Gastroesophageal sphincter (tissue), 3 donors: ENCODE results near the gene CBX6.

Experiments
- POLR2AphosphoS5 ChIP-seq: sonication (generic); formaldehyde crosslinking; IDR thresholded peaks from one replicate; pipeline ENCODE4 v1.6.1; 2017; ENCODE audit warnings: antibody characterized with exemption
- TF ChIP-seq, protein P1 (sequence below), 4 experiments: fragments of 200-600 bp in 2 of 4; fragments of 450-650 bp in 2 of 4; sonication (generic) in 1 of 4; IDR thresholded peaks; one replicate each; pipeline ENCODE4 v1.5.1; 2017 to 2019; ENCODE audit warnings: antibody characterized with exemption in 4 of 4, mild to moderate bottlenecking in 2 of 4, moderate library complexity in 2 of 4

DNA sequence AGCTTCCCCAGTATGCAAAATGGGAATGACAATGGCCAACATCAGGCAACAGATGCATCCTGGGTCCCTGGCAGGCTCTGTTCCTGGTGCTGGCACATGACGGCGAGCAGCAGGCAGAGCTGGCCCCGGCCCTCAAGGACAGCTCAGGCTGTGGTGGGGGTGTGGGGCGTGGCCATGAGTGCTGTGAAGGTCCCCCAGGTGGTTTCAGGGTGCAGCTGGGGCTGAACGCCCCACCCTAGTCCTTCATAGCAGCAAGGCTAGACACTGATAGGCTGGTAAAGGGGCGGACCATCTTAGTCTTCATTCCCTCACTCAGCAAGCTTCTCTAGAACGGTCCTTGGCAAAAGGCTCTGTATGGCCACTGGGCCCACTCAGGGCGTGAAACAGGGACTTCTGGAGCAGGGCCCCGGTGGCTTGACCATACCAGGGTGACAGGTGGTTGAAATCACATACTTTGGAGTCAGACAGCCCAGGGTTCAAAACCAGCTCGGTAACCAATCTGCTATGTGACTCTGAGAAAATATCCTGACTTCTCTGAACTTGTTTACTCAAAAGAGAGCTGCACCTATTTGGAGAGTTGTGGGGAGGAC, 43.3 kb downstream of the CBX6 start:
- TF ChIP-seq, protein P1, sequence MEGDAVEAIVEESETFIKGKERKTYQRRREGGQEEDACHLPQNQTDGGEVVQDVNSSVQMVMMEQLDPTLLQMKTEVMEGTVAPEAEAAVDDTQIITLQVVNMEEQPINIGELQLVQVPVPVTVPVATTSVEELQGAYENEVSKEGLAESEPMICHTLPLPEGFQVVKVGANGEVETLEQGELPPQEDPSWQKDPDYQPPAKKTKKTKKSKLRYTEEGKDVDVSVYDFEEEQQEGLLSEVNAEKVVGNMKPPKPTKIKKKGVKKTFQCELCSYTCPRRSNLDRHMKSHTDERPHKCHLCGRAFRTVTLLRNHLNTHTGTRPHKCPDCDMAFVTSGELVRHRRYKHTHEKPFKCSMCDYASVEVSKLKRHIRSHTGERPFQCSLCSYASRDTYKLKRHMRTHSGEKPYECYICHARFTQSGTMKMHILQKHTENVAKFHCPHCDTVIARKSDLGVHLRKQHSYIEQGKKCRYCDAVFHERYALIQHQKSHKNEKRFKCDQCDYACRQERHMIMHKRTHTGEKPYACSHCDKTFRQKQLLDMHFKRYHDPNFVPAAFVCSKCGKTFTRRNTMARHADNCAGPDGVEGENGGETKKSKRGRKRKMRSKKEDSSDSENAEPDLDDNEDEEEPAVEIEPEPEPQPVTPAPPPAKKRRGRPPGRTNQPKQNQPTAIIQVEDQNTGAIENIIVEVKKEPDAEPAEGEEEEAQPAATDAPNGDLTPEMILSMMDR (IDR thresholded peaks at IDR 0.05), result no peak
- TF ChIP-seq POLR2AphosphoS5, result no peak
